HG02623 (cell line): Measurements from ENCODE around the gene TRAK2.
A peak's percentile ranks its signal among the peaks of the same experiment; 100 is the strongest.
"Not testable (repeated sequence)": the region's sequence is repeated elsewhere in the genome, so short reads cannot be mapped to it uniquely, and the experiment has no call there.

Experiments used
- ATAC-seq: cut with Tn5 transposase; IDR thresholded peaks from one replicate; pipeline ENCODE4 v1.9.1; 2021; ENCODE audit warnings: moderate library complexity; ENCODE audit not compliant: unreplicated experiment

TRAK2 gene

GRCh38 chr2:201415149-201415548 lies 36.1 kb downstream of the TRAK2 start:
- ATAC-seq = no peak

- peak; percentile 70 for ATAC-seq
Measured at GRCh38 chr2:201414099-201415023, 36.9 kb downstream of the TRAK2 start.

GRCh38 chr2:201413552-201413951 lies 37.7 kb downstream of the TRAK2 start:
- no peak for ATAC-seq

DNA sequence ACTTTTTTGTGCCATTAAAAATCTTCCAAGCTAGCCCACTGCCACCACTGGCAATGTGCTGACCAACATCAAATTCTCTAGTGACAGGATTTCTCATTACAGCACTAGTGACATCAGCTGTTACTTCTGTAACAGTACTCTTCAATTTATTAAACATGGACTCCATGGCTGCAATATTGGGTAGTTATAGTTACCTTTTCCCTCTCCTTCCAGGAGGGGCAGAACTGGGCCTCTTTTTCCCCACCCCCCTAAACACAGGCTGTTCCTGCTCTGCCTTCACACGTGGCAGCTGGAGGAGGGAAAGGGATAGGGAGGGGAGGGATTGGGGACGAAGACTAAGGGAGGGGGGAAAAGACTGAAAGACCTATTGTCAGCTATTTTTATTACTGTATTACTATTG lies 38.1 kb downstream of the TRAK2 start:
- ATAC-seq = no peak

- ATAC-seq = no peak
Measured at GRCh38 chr2:201411421-201411820, 39.8 kb downstream of the TRAK2 start.

DNA sequence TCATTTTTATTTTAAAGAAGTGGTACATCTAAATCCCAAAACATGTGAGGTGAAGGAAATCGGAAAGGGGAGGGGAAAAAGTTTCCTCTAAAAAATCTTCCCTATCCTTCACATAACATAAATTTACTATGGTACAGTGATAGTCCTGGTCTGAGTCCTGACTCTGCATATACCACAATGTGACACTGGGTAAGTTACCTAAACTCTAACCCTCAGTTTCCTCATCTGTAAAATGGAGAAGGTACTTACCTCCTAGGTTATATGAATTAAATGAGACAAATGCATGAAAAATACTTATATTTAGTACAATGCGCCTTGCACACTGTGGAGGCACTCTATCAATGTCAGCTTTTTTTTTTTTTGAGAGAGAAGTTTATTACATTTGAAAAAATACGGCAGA lies 42.3 kb downstream of the TRAK2 start:
- ATAC-seq = no peak

DNA sequence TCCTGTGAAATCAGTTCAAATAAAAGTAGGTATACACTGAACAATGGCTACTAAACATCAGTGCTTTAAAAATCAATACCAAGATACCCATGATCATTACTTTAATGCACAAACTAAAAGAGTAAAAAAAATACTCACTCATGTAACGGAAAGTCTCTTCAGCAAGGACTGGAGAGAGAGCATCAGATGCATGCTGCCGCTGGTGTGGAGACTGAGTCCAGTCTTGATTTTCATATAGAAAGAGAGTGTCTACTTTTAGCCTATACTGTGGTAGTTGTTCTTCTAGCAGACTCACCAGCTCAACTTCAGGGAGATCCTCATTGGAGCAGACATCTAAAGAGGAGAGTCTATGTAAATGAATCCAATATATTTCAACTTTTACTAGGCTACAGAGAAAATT lies 44.0 kb downstream of the TRAK2 start:
- no peak for ATAC-seq

GRCh38 chr2:201406077-201406662 lies 45.1 kb downstream of the TRAK2 start:
- no peak for ATAC-seq

DNA sequence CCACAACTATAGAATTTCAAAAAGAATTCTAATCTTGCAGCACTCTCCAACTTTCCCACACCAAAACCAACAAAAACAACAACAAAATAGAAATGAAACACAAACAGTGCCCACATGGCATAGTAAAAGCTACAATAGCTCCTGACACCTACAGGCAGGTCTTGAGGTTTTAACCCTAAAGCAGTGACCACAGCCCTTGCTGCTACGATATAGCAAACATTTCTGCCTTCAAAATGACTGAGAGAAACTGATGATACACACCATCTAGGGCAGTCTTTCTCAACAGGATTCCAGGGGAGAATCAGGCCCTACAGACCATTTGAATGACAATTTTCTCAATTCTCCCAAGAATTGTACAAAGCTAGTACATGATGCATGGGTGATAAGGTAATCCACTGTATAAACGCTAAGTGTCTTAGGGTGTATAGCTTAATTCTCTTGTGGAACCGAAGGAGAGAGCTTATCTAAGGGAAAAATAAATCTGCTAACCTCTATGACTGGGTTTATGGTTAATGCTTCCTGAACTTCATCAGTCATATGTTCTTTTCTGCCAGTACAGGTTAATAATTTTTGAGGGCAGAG lies 46.5 kb downstream of the TRAK2 start:
- ATAC-seq = no peak

GRCh38 chr2:201403880-201404279 lies 47.4 kb downstream of the TRAK2 start:
- ATAC-seq = no peak

DNA sequence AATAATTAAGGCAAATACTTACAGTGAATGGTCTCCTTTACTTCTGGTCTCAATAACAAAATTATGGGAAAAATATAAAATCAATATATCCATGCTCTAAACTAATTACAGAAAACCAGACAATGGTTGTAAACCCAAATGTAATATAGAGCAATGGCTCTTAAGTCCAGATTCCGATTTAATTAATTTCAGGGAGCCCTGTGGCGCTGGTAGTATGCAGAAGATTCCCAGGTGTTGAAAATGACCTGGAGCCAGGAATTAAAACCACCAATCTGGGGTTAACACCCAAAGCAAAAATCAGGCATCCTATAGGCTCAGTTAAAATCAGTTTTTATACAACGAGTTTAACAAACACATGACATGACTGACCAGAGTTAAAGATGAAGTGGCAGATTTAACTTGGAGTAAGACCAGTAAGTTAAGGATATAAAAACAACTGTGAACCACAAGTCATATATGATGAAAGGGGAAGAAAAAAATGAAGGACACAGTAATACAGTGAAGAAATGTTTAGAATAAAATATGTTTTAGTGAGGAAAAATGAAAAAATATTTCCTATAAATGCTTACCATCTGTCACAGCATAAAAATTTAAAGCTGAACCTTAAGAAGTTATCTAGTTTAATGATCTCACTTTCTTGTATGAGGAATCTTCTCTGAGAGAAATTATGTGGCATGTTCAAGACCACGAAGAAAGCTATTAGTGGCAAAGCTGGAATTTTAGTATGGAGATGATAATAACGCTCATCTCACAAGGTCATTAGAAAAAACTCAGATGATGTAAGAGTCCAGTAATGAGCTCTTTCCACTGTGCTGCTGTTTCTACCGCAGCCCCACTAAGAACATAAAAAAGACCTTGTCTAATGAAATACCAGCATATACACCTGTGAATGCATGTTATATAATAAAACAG lies 48.4 kb downstream of the TRAK2 start:
- no peak for ATAC-seq

DNA sequence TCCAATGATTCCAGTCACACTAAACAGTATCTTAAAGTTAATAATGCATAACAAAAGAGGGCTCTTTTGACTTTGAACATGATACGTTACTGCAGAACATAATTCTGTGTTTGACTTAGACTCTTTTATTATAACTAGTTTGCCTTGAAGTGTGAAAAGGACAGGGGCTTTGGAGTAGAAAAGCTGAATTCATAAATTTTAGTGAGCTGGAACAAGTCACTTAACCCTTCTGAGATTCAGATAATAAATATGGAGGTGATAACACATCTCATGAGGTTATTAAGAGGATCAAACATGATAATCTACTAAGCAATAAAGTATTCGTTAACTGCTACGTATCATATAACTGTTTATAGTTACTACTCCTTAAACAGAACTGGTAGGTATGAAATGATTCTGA lies 49.4 kb downstream of the TRAK2 start:
- ATAC-seq = no peak

DNA sequence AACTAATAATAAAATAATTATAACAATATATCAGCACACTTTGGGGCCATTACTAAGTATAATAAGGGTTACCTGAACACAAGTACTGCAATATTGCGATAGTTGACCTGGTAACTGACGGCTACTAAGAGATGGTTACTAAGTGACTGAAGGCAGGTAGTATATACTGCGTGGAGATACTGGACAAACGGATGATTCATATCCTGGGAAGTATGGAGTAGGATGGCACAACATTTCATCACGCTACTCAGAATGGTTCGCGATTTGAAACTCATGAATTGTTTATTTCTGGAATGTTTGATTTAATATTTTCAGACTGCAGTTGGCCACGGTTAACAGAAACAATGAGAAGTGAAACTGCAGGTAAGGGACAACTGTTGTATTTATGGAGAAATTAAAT lies 54.7 kb downstream of the TRAK2 start:
- ATAC-seq = no peak

- no peak for ATAC-seq
Measured at GRCh38 chr2:201383136-201383535, 68.1 kb downstream of the TRAK2 start.

- ATAC-seq = no peak
Measured at GRCh38 chr2:201378496-201379397, 72.5 kb downstream of the TRAK2 start.

- no peak for ATAC-seq
Measured at GRCh38 chr2:201377218-201377617, 74.0 kb downstream of the TRAK2 start.

GRCh38 chr2:201369775-201370174 lies 81.5 kb downstream of the TRAK2 start:
- no peak for ATAC-seq

DNA sequence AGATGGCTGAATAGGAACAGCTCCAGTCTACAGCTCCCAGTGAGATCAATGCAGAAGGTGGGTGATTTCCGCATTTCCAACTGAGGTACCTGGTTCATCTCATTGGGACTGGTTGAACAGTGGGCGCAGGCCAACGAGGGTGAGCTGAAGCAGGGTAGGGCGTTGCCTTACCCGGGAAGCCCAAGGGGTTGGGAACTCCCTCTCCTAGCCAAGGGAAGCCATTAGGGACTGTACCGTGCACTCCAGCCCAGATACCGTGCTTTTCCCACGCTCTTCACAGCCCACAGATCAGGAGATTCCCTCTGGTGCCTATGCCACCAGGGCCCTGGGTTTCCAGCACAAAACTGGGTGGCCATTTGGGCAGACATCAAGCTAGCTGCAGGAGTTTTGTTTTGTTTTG lies 81.9 kb downstream of the TRAK2 start:
- ATAC-seq = not testable (repeated sequence)

GRCh38 chr2:201366146-201366545 lies 85.1 kb downstream of the TRAK2 start:
- ATAC-seq = no peak
